ENCODE data around the gene SOX1.

DNA sequence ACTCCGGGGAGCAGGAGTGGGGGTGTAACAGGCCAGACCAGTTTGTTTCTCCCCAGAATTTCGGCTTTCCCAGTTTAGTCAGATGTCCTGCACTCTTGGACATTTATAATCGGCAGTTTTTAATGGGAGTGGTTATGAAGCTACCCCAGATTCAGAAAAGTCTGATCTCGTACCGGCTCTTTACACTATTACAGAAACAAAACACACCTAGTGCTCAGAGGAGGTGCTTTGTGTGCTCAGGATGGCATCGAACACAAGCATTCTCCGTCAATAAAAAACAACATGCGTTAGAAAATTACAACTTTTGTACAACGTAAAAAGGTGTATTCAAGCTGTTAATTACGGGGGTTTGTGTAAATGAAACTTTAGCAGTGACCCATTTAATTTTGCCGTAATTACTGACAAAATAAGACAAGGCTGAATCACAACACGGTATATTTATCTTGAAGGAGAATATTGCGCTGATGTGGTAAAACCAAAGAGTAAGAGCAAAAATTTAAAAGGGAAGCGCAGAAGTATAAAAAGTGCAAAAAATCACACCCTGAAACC lies 6.6 kb upstream of the SOX1 start:
- TF ChIP-seq, protein P1, sequence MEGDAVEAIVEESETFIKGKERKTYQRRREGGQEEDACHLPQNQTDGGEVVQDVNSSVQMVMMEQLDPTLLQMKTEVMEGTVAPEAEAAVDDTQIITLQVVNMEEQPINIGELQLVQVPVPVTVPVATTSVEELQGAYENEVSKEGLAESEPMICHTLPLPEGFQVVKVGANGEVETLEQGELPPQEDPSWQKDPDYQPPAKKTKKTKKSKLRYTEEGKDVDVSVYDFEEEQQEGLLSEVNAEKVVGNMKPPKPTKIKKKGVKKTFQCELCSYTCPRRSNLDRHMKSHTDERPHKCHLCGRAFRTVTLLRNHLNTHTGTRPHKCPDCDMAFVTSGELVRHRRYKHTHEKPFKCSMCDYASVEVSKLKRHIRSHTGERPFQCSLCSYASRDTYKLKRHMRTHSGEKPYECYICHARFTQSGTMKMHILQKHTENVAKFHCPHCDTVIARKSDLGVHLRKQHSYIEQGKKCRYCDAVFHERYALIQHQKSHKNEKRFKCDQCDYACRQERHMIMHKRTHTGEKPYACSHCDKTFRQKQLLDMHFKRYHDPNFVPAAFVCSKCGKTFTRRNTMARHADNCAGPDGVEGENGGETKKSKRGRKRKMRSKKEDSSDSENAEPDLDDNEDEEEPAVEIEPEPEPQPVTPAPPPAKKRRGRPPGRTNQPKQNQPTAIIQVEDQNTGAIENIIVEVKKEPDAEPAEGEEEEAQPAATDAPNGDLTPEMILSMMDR (IDR thresholded peaks at IDR 0.05), result no peak
- TF ChIP-seq POLR2A (IDR thresholded peaks at IDR 0.05) (no peak), EP300 (IDR thresholded peaks at IDR 0.05) (no peak)

All from ovary (tissue), 3 donors.